ENCODE data around the gene CST1. TPM values are rescaled to one million over a fixed set of nuclear protein-coding genes. Genes with fewer than 3 reads are reported as not detected.
"Not testable (repeated sequence)": the region's sequence is repeated elsewhere in the genome, so short reads cannot be mapped to it uniquely, and the experiment has no call there.

The CST1 gene
- total RNA-seq, 3 donors from 2014 or later (not counting 1 experiment from before 2014, with no cell fraction given) = not detected

GRCh38 chr20:23752019-23752418, 1.3 kb upstream of the CST1 start:
- DNase-seq (no peak), ATAC-seq (no peak)
- Histone ChIP-seq H3K9me3 (ENCODE audit: control insufficient read depth, insufficient read depth, low read length) (no peaks in the 10 kb centered on the region), H3K27me3 (ENCODE audit: control insufficient read depth, insufficient read depth, low read length) (no peaks in the 10 kb centered on the region), H3K27ac (ENCODE audit: low read length) (no peak overlapping the region), H3K4me3 (ENCODE audit: low read length) (no peak overlapping the region), H3K4me1 (ENCODE audit: control insufficient read depth, insufficient read depth, low read length) (no peaks in the 10 kb centered on the region), H3K36me3 (ENCODE audit: control insufficient read depth, insufficient read depth, low read length) (no peaks in the 10 kb centered on the region)
- WGBS (ENCODE audit: insufficient coverage) = 81% methylated on average over 4 of the region's 4 CpGs
- Mint-ChIP-seq H3K27me3 (ENCODE audit: low read depth in 2 of 2) (peaks cover 13 to 20% of the 10 kb centered on the region in 2 donors), H3K9me3 (no peaks in the 10 kb centered on the region), H3K4me3 (no peak overlapping the region), H3K4me1 (no peaks in the 10 kb centered on the region), H3K27ac (no peak overlapping the region), H3K36me3 (no peaks in the 10 kb centered on the region)
- intact Hi-C loops (cut with micrococcal nuclease) = no loop called here
- TF ChIP-seq CTCF (IDR thresholded peaks at IDR 0.05) = no peak

GRCh38 chr20:23749746-23750145, 989 bp downstream of the CST1 start:
- Mint-ChIP-seq H3K36me3 (no peaks in the 10 kb centered on the region), H3K9me3 (no peaks in the 10 kb centered on the region), H3K4me1 (no peaks in the 10 kb centered on the region), H3K27me3 (ENCODE audit: low read depth in 2 of 2) (peaks cover 8 to 11% of the 10 kb centered on the region in 2 donors), H3K27ac (no peak overlapping the region), H3K4me3 (no peak overlapping the region)
- 83% methylated on average over 5 of the region's 5 CpGs for WGBS (ENCODE audit: insufficient coverage)
- no peak overlapping the region for H3K27ac ChIP-seq (ENCODE audit: low read length)
- TF ChIP-seq CTCF (IDR thresholded peaks at IDR 0.05) = no peak
- H3K27me3 ChIP-seq (ENCODE audit: control insufficient read depth, insufficient read depth, low read length) = no peaks in the 10 kb centered on the region
- no peak overlapping the region for H3K4me3 ChIP-seq (ENCODE audit: low read length)
- intact Hi-C loops (cut with micrococcal nuclease) = no loop called here
- ATAC-seq (no peak), DNase-seq (no peak)
- no peaks in the 10 kb centered on the region for H3K36me3 ChIP-seq (ENCODE audit: control insufficient read depth, insufficient read depth, low read length)
- no peaks in the 10 kb centered on the region for H3K9me3 ChIP-seq (ENCODE audit: control insufficient read depth, insufficient read depth, low read length)
- H3K4me1 ChIP-seq (ENCODE audit: control insufficient read depth, insufficient read depth, low read length) = no peaks in the 10 kb centered on the region

GRCh38 chr20:23748975-23749374, 1.8 kb downstream of the CST1 start:
- intact Hi-C loops (cut with micrococcal nuclease) = not testable (repeated sequence)
- WGBS (ENCODE audit: insufficient coverage) = 83% methylated on average over 10 of the region's 10 CpGs

GRCh38 chr20:23747551-23747950, 3.2 kb downstream of the CST1 start:
- intact Hi-C loops (cut with micrococcal nuclease) = not testable (repeated sequence)
- whole genome bisulfite sequencing (ENCODE audit: insufficient coverage) = 89% methylated on average over 6 of the region's 7 CpGs

More at GRCh38 chr20:23748975-23749374, 1.8 kb downstream of the CST1 start:
- H3K27ac Mint-ChIP-seq; H3K27me3 Mint-ChIP-seq (ENCODE audit: low read depth in 2 of 2); H3K4me1 ChIP-seq (ENCODE audit: control insufficient read depth, insufficient read depth, low read length); H3K4me3 ChIP-seq (ENCODE audit: low read length); DNase-seq; H3K27me3 ChIP-seq (ENCODE audit: control insufficient read depth, insufficient read depth, low read length); H3K4me3 Mint-ChIP-seq; ATAC-seq; H3K36me3 ChIP-seq (ENCODE audit: control insufficient read depth, insufficient read depth, low read length); H3K4me1 Mint-ChIP-seq; H3K9me3 ChIP-seq (ENCODE audit: control insufficient read depth, insufficient read depth, low read length); H3K36me3 Mint-ChIP-seq; H3K9me3 Mint-ChIP-seq; H3K27ac ChIP-seq (ENCODE audit: low read length): not testable (repeated sequence)

GRCh38 chr20:23747092-23747491, 3.6 kb downstream of the CST1 start:
- H3K4me1 ChIP-seq (ENCODE audit: control insufficient read depth, insufficient read depth, low read length); H3K4me3 Mint-ChIP-seq; H3K4me3 ChIP-seq (ENCODE audit: low read length); H3K27me3 ChIP-seq (ENCODE audit: control insufficient read depth, insufficient read depth, low read length); H3K27me3 Mint-ChIP-seq (ENCODE audit: low read depth in 2 of 2); intact Hi-C loops (cut with micrococcal nuclease); H3K27ac ChIP-seq (ENCODE audit: low read length); ATAC-seq; H3K9me3 Mint-ChIP-seq; DNase-seq; H3K36me3 ChIP-seq (ENCODE audit: control insufficient read depth, insufficient read depth, low read length); H3K4me1 Mint-ChIP-seq; H3K36me3 Mint-ChIP-seq; H3K27ac Mint-ChIP-seq; H3K9me3 ChIP-seq (ENCODE audit: control insufficient read depth, insufficient read depth, low read length): not testable (repeated sequence)
- WGBS (ENCODE audit: insufficient coverage) = 53% methylated on average over 4 of the region's 4 CpGs

More at GRCh38 chr20:23747551-23747950, 3.2 kb downstream of the CST1 start:
- H3K27ac ChIP-seq (ENCODE audit: low read length); H3K36me3 ChIP-seq (ENCODE audit: control insufficient read depth, insufficient read depth, low read length); H3K4me1 ChIP-seq (ENCODE audit: control insufficient read depth, insufficient read depth, low read length); H3K9me3 Mint-ChIP-seq; H3K4me3 ChIP-seq (ENCODE audit: low read length); H3K36me3 Mint-ChIP-seq; DNase-seq; H3K27ac Mint-ChIP-seq; H3K27me3 ChIP-seq (ENCODE audit: control insufficient read depth, insufficient read depth, low read length); H3K9me3 ChIP-seq (ENCODE audit: control insufficient read depth, insufficient read depth, low read length); ATAC-seq; H3K4me1 Mint-ChIP-seq; H3K27me3 Mint-ChIP-seq (ENCODE audit: low read depth in 2 of 2); H3K4me3 Mint-ChIP-seq: not testable (repeated sequence)
